HG03060 (cell line): ENCODE data around the gene PTPRN2.

Experiments
- ATAC-seq: cut with Tn5 transposase; IDR thresholded peaks from one replicate; pipeline ENCODE4 v1.9.1; 2021; ENCODE audit warnings: low read depth, moderate number of reproducible peaks; ENCODE audit not compliant: unreplicated experiment

PTPRN2 gene

DNA sequence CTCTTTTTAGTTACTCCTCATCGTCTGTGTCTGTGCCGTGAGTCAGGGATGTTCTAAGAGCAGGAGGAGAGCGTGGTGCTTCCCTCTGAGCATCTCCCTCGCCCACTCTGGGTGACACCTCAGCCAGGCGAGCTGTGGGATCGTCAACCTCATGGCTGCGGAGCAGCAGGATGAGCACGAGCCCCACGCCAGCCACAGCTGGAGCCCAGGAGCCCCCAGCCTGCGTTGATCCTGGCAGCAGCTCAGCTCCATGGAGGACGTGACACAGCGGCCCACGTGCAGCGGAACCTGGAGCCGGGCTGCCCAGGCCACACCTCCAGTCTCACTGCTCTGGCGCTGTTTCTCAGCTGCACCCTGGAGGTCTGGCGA is 512.0 kb downstream of the PTPRN2 start:
- ATAC-seq: no peak

- no peak for ATAC-seq
These were observed 512.6 kb downstream of the PTPRN2 start for GRCh38 chr7:158074896-158075632.

GRCh38 chr7:158073845-158074840 is 513.5 kb downstream of the PTPRN2 start:
- ATAC-seq: no peak

DNA sequence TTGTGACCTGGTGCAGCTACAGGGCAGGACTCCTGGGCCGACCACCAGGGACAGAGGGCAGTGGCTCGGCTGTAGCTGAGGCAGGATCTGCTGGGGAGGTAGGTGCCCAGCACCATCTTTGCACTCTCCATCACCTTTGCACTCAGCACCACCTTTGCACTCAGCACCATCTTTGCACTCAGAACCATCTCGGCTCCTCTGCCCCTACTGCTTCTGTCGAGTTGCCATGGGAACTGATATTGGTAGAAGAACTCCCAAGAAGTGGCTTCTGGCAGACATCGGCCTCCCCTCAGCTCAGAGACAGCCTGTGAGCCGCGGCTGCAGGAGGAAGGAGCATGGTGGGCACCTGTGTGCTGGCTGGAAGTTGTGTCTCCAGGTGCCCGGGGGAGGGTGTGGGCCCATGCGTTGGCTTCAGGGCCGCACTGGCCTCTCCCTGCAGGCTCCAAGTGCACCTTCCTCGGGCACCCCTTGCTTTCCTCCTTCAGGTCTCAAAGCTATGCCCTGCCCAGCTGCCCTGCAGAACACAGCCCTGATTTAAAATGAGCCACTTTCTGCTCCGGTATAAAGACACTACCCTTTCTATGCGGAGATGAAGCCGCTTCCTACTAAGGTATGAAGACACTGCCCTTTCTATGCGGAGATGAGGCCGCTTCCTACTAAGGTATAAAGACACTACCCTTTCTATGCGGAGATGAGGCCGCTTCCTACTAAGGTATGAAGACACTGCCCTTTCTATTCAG is 514.5 kb downstream of the PTPRN2 start:
- no peak for ATAC-seq

DNA sequence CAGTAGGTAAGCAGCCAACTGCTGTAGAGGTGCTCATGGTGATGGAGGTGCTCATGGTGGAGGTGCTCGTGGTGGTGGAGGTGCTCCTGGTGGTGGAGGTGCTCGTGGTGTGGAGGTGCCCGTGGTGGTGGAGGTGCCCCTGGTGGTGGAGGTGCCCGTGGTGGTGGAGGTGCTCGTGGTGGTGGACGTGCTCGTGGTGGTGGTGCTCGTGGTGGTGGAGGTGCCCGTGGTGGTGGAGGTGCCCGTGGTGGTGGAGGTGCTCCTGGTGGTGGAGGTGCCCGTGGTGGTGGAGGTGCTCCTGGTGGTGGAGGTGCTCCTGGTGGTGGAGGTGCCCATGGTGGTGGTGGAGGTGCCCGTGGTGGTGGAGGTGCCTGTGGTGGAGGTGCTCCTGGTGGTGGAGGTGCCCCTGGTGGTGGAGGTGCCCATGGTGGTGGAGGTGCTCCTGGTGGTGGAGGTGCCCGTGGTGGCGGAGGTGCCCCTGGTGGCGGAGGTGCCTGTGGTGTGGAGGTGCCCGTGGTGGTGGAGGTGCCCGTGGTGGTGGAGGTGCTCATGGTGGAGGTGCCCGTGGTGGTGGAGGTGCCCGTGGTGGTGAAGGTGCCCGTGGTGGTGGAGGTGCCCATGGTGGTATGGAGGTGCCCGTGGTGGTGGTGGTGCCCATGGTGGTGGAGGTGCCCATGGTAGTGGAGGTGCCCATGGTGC is 517.3 kb downstream of the PTPRN2 start:
- ATAC-seq: no peak

GRCh38 chr7:158068853-158069252 is 518.8 kb downstream of the PTPRN2 start:
- ATAC-seq: no peak

DNA sequence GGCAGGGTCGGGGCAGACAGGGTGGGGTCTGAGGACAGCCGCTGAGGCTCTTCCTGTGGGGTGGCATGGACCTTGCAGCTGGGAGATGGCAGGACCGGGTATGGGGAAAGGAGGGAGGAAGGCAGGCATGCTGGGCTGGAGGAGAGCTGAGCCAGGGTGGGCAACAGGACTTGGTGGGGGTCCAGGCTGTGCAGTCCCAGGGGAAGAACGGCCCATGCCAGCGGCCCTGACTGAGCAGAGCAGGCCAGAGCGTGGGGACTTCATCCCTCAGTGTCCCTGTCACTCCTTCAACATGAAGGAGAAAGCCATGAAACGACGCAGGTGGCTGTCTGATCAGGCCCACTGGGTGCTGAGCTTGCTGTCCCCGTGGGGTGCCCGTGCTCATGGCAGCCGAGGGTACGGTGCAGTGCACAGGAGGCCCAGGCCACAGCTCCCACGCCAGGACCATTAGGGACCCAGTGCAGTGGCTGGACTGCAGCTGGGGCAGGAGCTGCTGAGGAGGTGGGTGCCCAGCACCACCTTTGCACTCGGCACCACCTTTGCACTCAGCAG is 519.6 kb downstream of the PTPRN2 start:
- ATAC-seq: no peak

- ATAC-seq: no peak
These were observed 520.2 kb downstream of the PTPRN2 start for GRCh38 chr7:158067219-158067930.

DNA sequence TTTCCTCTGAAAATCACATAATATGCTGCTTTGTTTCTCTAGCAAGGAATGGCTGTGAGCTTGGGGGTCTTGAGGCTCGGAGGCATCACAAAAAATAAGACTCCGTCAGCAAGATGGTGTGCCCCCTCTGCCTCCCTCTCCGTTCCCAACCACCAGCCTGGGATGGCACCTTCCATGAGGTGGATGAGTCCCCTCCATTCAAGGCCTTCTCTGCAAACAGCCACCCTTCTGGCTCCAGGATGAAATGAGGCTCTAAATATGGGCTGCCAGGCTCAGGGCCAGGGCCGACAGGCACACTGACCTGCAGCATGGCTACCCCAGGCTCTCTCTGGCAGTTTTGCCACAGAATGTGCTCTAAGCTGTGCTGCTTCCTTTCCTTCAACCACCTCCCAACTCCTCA is 521.5 kb downstream of the PTPRN2 start:
- no peak for ATAC-seq

DNA sequence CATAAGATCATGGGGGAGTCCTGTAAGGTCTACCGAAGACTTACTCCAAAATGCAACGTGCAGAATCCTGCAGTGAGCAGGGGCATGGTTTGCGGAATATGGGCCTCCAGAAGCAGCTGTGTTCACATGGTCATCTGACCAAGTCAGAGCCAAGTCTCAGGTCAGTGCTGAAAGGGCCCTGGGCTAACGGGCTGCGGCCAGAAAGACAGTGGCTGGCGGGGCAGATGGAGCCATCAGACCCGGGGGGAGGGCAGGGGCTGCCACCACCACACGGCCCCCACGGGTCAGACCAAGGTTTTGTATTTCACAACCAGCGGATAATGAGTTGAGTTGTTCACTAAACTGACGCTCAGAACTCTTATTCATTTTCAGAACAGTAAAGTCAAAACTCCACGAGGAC is 522.3 kb downstream of the PTPRN2 start:
- ATAC-seq: no peak

GRCh38 chr7:158064631-158065030 is 523.0 kb downstream of the PTPRN2 start:
- no peak for ATAC-seq

DNA sequence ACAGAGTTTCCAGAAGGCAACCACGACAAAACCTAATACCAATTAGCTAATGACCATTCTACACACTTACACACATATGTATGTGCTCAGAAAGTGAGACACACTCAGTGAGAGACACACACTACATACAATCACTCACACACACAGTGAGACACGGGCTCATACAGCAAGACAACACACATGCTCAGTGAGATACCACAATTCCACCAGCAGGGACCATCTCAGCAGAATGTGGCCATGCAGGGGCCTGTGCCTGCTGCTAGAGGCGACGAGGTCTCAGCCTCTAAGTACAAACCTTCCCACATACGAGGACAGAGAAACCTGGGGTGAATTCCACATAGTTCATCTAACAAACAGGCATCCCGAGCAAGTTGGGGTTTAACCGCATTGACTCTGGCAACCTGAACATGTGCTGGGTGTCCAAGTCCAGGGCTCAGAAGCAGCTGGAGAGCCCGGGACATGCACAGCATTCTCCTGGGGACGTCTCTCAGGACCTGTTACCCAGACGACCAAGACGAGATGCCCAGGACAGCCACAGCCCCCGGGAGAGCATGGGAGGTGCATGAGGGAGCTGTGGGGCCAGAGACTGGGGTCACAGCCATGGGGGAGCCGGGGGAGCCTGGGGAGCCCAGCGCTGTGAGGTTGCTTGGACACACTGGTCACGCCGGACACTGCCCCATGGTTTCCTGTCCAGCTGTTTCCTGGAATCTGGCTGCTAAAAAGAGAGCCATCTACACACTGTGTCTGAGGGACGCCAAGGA is 523.6 kb downstream of the PTPRN2 start:
- no peak for ATAC-seq

DNA sequence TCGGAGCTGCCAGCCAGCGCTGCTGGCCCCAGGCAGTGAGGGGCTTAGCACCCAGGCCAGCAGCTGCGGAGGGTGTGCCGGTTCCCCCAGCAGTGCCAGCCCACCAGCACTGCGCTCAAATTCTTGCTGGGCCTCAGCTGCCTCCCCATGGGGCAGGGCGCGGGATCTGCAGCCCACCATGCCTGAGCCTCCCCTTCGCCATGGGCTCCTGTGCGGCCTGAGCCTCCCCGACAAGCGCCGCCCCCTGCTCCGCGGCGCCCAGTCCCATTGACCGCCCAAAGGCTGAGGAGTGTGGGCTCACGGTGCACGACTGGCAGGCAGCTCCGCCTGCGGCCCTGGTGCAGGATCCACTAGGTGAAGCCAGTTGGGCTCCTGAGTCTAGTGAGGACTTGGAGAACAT is 525.0 kb downstream of the PTPRN2 start:
- ATAC-seq: no peak

DNA sequence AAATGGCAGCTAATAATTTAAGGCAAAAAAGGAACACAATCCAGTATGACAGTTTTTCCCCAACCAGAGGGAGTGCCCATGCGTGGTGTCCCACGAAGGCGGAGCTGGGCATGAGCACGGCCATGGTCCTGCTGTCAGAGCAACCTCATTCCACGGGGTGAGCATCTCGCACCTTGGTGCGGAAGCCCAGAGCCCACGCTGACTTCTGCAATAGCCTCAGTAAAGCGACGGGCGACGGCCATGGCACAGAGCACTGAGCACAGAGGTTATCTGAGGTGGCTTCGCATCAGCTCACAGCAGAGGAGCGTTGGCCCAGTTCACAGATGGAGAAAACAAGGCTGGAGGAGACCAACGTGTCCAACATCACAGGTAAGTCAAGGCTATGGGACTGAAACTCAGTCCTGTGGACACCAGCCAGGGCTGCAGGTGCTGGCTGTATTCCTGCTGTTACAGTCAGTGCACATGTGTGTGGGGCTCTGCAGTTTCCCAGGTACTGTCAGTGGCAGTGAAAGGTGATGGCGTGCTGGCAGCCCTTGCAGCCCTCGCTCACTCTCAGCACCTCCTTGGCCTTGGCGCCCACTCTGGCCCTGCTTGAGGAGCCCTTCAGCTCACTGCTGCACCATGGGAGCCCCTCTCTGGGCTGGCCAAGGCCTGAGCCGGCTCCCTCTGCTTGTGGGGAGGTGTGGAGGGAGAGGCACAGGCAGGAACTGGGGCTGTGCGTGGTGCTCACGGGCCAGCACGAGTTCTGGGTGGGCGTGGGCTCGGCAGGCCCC is 525.6 kb downstream of the PTPRN2 start:
- no peak for ATAC-seq

GRCh38 chr7:158061026-158061630 is 526.5 kb downstream of the PTPRN2 start:
- ATAC-seq: no peak

DNA sequence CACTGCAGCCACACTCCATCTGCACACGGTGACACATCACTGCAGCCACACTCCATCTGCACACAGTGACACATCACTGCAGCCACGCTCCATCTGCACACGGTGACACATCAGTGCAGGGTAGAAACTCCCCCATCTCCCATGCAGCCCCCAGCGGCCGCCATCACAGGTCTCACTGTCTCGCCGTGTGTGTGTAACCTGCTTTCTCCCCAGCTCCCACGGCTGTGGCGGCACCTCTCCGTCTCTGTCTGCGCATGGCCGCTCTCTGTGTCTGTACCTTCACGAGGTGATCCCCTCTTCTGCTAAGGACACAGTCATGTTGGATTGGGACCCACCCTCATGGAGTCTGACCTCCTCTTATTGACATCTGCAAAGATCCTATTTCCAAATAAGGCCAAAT is 527.4 kb downstream of the PTPRN2 start:
- ATAC-seq: no peak

GRCh38 chr7:158057446-158057845 is 530.2 kb downstream of the PTPRN2 start:
- ATAC-seq: no peak

DNA sequence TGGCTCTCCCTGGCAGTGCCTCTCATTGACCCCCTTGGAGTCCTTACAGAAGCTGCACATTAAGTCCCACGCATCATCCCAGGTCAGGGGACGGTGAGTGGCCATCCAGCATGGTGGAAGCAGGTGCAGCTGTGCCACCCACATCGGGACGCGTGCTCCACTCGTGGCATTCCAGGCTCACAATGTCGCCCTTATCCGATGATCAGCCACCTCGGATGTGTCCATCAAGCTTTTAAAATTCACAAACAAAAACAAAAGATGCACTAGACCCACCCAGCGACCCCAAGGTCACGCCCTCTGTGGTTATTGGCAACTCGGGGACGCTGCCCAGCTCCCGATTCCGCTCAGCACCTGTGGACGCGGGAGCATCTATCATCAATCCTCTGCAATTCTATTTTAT is 530.9 kb downstream of the PTPRN2 start:
- no peak for ATAC-seq
